Smooth muscle cell (in vitro differentiated cells): Measurements from ENCODE around the gene VAT1L. TPM values are rescaled to one million over a fixed set of nuclear protein-coding genes. Genes with fewer than 3 reads are reported as not detected.

Experiments used
- DNase-seq: peaks from one replicate; lab custom pipeline; 2025; ENCODE audit not compliant: unreplicated experiment; lab: John Stamatoyannopoulos, UW
- H2AFZ ChIP-seq: fragments of 200-600 bp; sonication (generic); 2 replicates; pipeline ENCODE4 v1.6.0; 2016; ENCODE audit warnings: antibody characterized with exemption, low read depth, mild to moderate bottlenecking
- H3F3A ChIP-seq: fragments of 200-600 bp; sonication (generic); 2 replicates; pipeline ENCODE4 v1.6.0; 2017; ENCODE audit warnings: antibody characterized with exemption, low read depth
- H3K27ac ChIP-seq: fragments of 200-600 bp; sonication (generic); 2 replicates; pipeline ENCODE4 v1.5.1; 2016; ENCODE audit warnings: low read depth, mild to moderate bottlenecking
- H3K27me3 ChIP-seq: fragments of 200-600 bp; sonication (generic); 2 replicates; pipeline ENCODE4 v1.6.1; 2016; ENCODE audit warnings: low read depth, mild to moderate bottlenecking
- H3K36me3 ChIP-seq: fragments of 200-600 bp; sonication (generic); 2 replicates; pipeline ENCODE4 v1.5.1; 2016; ENCODE audit warnings: low read depth
- H3K4me1 ChIP-seq: fragments of 200-600 bp; sonication (generic); 2 replicates; pipeline ENCODE4 v1.5.1; 2016; ENCODE audit warnings: low read depth
- H3K4me2 ChIP-seq: fragments of 200-600 bp; sonication (generic); 2 replicates; pipeline ENCODE4 v1.6.0; 2016; ENCODE audit warnings: mild to moderate bottlenecking
- H3K4me3 ChIP-seq: fragments of 200-600 bp; sonication (generic); 2 replicates; pipeline ENCODE4 v1.5.1; 2016; ENCODE audit warnings: mild to moderate bottlenecking
- H3K79me2 ChIP-seq: fragments of 200-600 bp; sonication (generic); 2 replicates; pipeline ENCODE4 v1.6.0; 2016; ENCODE audit warnings: low read depth, mild to moderate bottlenecking
- H3K9ac ChIP-seq: fragments of 200-600 bp; sonication (generic); 2 replicates; pipeline ENCODE4 v1.6.0; 2016; ENCODE audit warnings: low read depth
- H3K9me3 ChIP-seq: fragments of 200-600 bp; sonication (generic); replicated peaks from 2 replicates; pipeline ENCODE4 v1.5.1; 2016; ENCODE audit warnings: low read depth
- H4K20me1 ChIP-seq: fragments of 200-600 bp; sonication (generic); 2 replicates; pipeline ENCODE4 v1.6.0; 2016; ENCODE audit warnings: low read depth
- CTCF ChIP-seq: fragments of 200-600 bp; sonication (generic); IDR thresholded peaks from 2 replicates; pipeline ENCODE4 v1.5.1; 2017; ENCODE audit warnings: borderline replicate concordance, mild to moderate bottlenecking, antibody characterized with exemption; ENCODE audit not compliant: insufficient read depth, poor library complexity, severe bottlenecking
- WGBS: methylation state at CpG from one replicate; pipeline ENCODE4 v1.1.7; 2016; ENCODE audit warnings: low lambda C conversion rate; 5-methylcytosine and 5-hydroxymethylcytosine counted together
- polyA plus RNA-seq: library from polyadenylated mRNA; unstranded; fragments of >200 nt; fragmentation: Nextera tagmentation; extraction: Ambion mirVana; gene quantifications from 2 replicates; pipeline ENCODE4 v1.2.1, GENCODE V29; 2016
- total RNA-seq: library from RNA; depleted of rRNA; stranded (reverse); fragments of >200 nt; gene quantifications from 2 replicates; pipeline ENCODE4 v1.2.3, GENCODE V29; 2014

VAT1L gene
- total and polyA plus RNA-seq, 2 experiments from 2014 or later: 4.0 to 5.4 TPM

- Histone ChIP-seq H3K4me3 (no peak overlapping the region), H3K9me3 (no peaks in the 10 kb centered on the region), H3K27me3 (no peaks in the 10 kb centered on the region), H3K79me2 (no peaks in the 10 kb centered on the region), H3K4me1 (no peaks in the 10 kb centered on the region), H3K9ac (no peak overlapping the region), H4K20me1 (no peaks in the 10 kb centered on the region), H3K36me3 (no peaks in the 10 kb centered on the region), H2AFZ (no peak overlapping the region), H3K4me2 (no peak overlapping the region), H3F3A (no peaks in the 10 kb centered on the region), H3K27ac (no peak overlapping the region)
- 91% methylated on average over 4 of the region's 4 CpGs for WGBS
- DNase-seq: no peak
- no peak for TF ChIP-seq CTCF
Observed at GRCh38 chr16:77912617-77913016, 124.3 kb downstream of the VAT1L start.

GRCh38 chr16:77913738-77914253 is 125.4 kb downstream of the VAT1L start:
- H3K27me3 ChIP-seq: no peaks in the 10 kb centered on the region
- H3K27ac ChIP-seq: no peak overlapping the region
- no peak overlapping the region for H3K4me2 ChIP-seq
- DNase-seq: no peak
- no peaks in the 10 kb centered on the region for H3F3A ChIP-seq
- no peaks in the 10 kb centered on the region for H3K79me2 ChIP-seq
- H3K4me1 ChIP-seq: no peaks in the 10 kb centered on the region
- TF ChIP-seq CTCF: no peak
- no peak overlapping the region for H2AFZ ChIP-seq
- no peak overlapping the region for H3K4me3 ChIP-seq
- H3K9me3 ChIP-seq: no peaks in the 10 kb centered on the region
- H3K36me3 ChIP-seq: no peaks in the 10 kb centered on the region
- H4K20me1 ChIP-seq: no peaks in the 10 kb centered on the region
- no peak overlapping the region for H3K9ac ChIP-seq
- WGBS: 43% methylated on average over 2 of the region's 2 CpGs

- Histone ChIP-seq H3K9me3 (no peaks in the 10 kb centered on the region), H3F3A (no peaks in the 10 kb centered on the region), H3K36me3 (no peaks in the 10 kb centered on the region), H3K4me2 (no peak overlapping the region), H4K20me1 (no peaks in the 10 kb centered on the region), H3K27me3 (no peaks in the 10 kb centered on the region), H3K9ac (no peak overlapping the region), H3K4me3 (no peak overlapping the region), H3K4me1 (no peaks in the 10 kb centered on the region), H3K79me2 (no peaks in the 10 kb centered on the region), H3K27ac (no peak overlapping the region), H2AFZ (no peak overlapping the region)
- no peak for TF ChIP-seq CTCF
- no peak for DNase-seq
- 90% methylated on average over 9 of the region's 9 CpGs for WGBS
Observed at GRCh38 chr16:77916111-77916510, 127.7 kb downstream of the VAT1L start.

- H3K79me2 ChIP-seq: no peaks in the 10 kb centered on the region
- no peak overlapping the region for H3K9ac ChIP-seq
- no peak for TF ChIP-seq CTCF
- H4K20me1 ChIP-seq: no peaks in the 10 kb centered on the region
- DNase-seq: no peak
- H3F3A ChIP-seq: no peaks in the 10 kb centered on the region
- H3K9me3 ChIP-seq: no peaks in the 10 kb centered on the region
- H2AFZ ChIP-seq: no peak overlapping the region
- H3K36me3 ChIP-seq: no peaks in the 10 kb centered on the region
- no peaks in the 10 kb centered on the region for H3K27me3 ChIP-seq
- H3K27ac ChIP-seq: no peak overlapping the region
- H3K4me3 ChIP-seq: no peak overlapping the region
- 91% methylated on average over 3 of the region's 3 CpGs for WGBS
- no peak overlapping the region for H3K4me2 ChIP-seq
- H3K4me1 ChIP-seq: no peaks in the 10 kb centered on the region
Observed at GRCh38 chr16:77917971-77918370, 129.6 kb downstream of the VAT1L start.
